ENCODE results near the gene SMIM45.
"Not testable (repeated sequence)": the region's sequence is repeated elsewhere in the genome, so short reads cannot be mapped to it uniquely, and the experiment has no call there.

The SMIM45 gene

GRCh38 chr22:41934284-41935014, 17.5 kb upstream of the SMIM45 start:
- no peak for DNase-seq (ENCODE audit: low read depth)

- no peak for DNase-seq (ENCODE audit: low read depth)
Measured at GRCh38 chr22:41935015-41935351, 17.0 kb upstream of the SMIM45 start.

GRCh38 chr22:41935509-41935908, 16.4 kb upstream of the SMIM45 start:
- no peak for DNase-seq (ENCODE audit: low read depth)

- no peak for DNase-seq (ENCODE audit: low read depth)
Measured at GRCh38 chr22:41936894-41937169, 15.1 kb upstream of the SMIM45 start.

- DNase-seq (ENCODE audit: low read depth): peak; percentile 91
Measured at GRCh38 chr22:41939981-41940831, 11.7 kb upstream of the SMIM45 start.

- DNase-seq (ENCODE audit: low read depth): peak; percentile 77
Measured at GRCh38 chr22:41940832-41941765, 10.9 kb upstream of the SMIM45 start.

GRCh38 chr22:41943661-41944209, 8.2 kb upstream of the SMIM45 start:
- no peak for DNase-seq (ENCODE audit: low read depth)

GRCh38 chr22:41946629-41947423, 5.1 kb upstream of the SMIM45 start, which contains the start of gene CENPM:
Gene CENPM (minus strand): TSS chr22:41947152. CDS start chr22:41947076, 76 bp downstream.
- DNase-seq (ENCODE audit: low read depth): peak; percentile 90

- DNase-seq (ENCODE audit: low read depth): no peak
Measured at GRCh38 chr22:41947424-41948080, 4.4 kb upstream of the SMIM45 start.

GRCh38 chr22:41948142-41948541, 3.8 kb upstream of the SMIM45 start:
- no peak for DNase-seq (ENCODE audit: low read depth)

GRCh38 chr22:41948928-41949296, 3.0 kb upstream of the SMIM45 start:
- not testable (repeated sequence) for DNase-seq (ENCODE audit: low read depth)

GRCh38 chr22:41949297-41949965, 2.5 kb upstream of the SMIM45 start:
- DNase-seq (ENCODE audit: low read depth): no peak

- DNase-seq (ENCODE audit: low read depth): no peak
Measured at GRCh38 chr22:41952713-41953112, 763 bp downstream of the SMIM45 start.

GRCh38 chr22:41957941-41958556, 6.1 kb downstream of the SMIM45 start:
- DNase-seq (ENCODE audit: low read depth): no peak

- no peak for DNase-seq (ENCODE audit: low read depth)
Measured at GRCh38 chr22:41963453-41964111, 11.6 kb downstream of the SMIM45 start.

GRCh38 chr22:41964112-41964491, 12.2 kb downstream of the SMIM45 start:
- DNase-seq (ENCODE audit: low read depth): no peak

- no peak for DNase-seq (ENCODE audit: low read depth)
Measured at GRCh38 chr22:41966225-41966606, 14.3 kb downstream of the SMIM45 start.

GRCh38 chr22:41966607-41967240, 14.8 kb downstream of the SMIM45 start:
- peak; percentile 19 for DNase-seq (ENCODE audit: low read depth)

GRCh38 chr22:41968601-41969000, 16.7 kb downstream of the SMIM45 start:
- no peak for DNase-seq (ENCODE audit: low read depth)

Measured in activated T-cell treated with anti-CD3 and anti-CD28 coated beads for 24 hours (primary cell).